Loucy (cell line): ENCODE data around the gene TM9SF3.

Experiments
- EZH2phosphoT487 ChIP-seq: fragments of 200-600 bp; IDR thresholded peaks from 2 replicates; pipeline ENCODE4 v1.6.1; 2018; ENCODE audit warnings: antibody characterized with exemption, mild to moderate bottlenecking, moderate library complexity, borderline replicate concordance
- TF ChIP-seq, protein P1 (sequence below): fragments of 200-600 bp; sonication (generic); conservative IDR thresholded peaks from 2 replicates; pipeline ENCODE4 v1.5.1; 2014; ENCODE audit warnings: mild to moderate bottlenecking, antibody characterized with exemption, low read length

DNA sequence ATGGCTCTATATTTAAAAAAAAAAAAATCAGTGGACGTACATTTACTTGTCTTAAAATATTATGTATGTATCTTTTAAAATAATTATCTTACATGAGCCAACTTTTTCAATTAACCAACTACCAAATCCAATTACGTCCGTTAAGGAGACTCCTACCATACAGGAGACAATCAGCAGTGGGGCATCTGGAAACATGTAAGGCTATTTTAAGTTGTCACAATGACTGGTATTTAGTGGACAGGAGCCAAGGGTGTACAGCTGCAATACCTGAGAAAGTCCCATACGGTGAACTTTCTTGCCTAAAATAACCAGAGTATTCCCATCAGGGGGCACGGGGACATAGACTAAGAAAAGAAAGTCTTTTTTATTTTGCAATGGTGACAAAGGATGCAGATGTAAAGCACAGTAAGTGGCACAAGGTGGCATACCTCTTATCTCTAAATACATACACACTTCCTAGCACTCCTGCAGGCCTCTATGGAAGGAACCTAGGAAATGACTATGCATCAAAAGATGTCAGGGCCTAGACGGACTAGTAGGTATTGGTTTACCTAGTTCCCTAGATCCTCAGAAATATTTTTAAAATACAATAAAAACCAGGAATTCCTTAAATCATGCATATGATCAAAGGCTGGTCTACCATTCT, 57.1 kb downstream of the TM9SF3 start:
- TF ChIP-seq, protein P1, sequence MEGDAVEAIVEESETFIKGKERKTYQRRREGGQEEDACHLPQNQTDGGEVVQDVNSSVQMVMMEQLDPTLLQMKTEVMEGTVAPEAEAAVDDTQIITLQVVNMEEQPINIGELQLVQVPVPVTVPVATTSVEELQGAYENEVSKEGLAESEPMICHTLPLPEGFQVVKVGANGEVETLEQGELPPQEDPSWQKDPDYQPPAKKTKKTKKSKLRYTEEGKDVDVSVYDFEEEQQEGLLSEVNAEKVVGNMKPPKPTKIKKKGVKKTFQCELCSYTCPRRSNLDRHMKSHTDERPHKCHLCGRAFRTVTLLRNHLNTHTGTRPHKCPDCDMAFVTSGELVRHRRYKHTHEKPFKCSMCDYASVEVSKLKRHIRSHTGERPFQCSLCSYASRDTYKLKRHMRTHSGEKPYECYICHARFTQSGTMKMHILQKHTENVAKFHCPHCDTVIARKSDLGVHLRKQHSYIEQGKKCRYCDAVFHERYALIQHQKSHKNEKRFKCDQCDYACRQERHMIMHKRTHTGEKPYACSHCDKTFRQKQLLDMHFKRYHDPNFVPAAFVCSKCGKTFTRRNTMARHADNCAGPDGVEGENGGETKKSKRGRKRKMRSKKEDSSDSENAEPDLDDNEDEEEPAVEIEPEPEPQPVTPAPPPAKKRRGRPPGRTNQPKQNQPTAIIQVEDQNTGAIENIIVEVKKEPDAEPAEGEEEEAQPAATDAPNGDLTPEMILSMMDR = peak; percentile 16; the same call in 1 of the 2 replicates
- no peak for TF ChIP-seq EZH2phosphoT487
